Left lung (tissue), 10 donors: ENCODE data around the gene LRRC32. TPM values are rescaled to one million over a fixed set of nuclear protein-coding genes. Genes with fewer than 3 reads are reported as not detected.

Experiments used
- ATAC-seq: fragments of 200-7000 bp; cut with Tn5 transposase; one replicate; pipeline ENCODE4 v1.9.1; 2020; ENCODE audit warnings: moderate library complexity
- DNase-seq, 4 donors: peaks; one replicate each; pipeline ENCODE4 v3.0.0-alpha.2; 2013 to 2020
- H3K27ac ChIP-seq, 2 donors: fragments of 200-600 bp; sonication (generic) in 1 of 2; one replicate each; pipeline versions ENCODE4 v1.5.0 to v1.8.0; 2020 to 2021
- H3K27me3 ChIP-seq, 2 donors: fragments of 200-600 bp; sonication (generic) in 1 of 2; one replicate each; pipeline versions ENCODE4 v1.5.0 to v1.8.0; 2020 to 2021
- H3K36me3 ChIP-seq, 2 donors: fragments of 200-600 bp; sonication (generic) in 1 of 2; one replicate each; pipeline versions ENCODE4 v1.5.0 to v1.8.0; 2020 to 2021
- H3K4me1 ChIP-seq, 2 donors: fragments of 200-600 bp; one replicate each; pipeline ENCODE4 v1.8.0; 2021
- H3K4me3 ChIP-seq, 2 donors: fragments of 200-600 bp; sonication (generic) in 1 of 2; one replicate each; pipeline versions ENCODE4 v1.5.0 to v1.8.0; 2020 to 2021; ENCODE audit warnings: mild to moderate bottlenecking in 1 of 2
- H3K9me3 ChIP-seq, 2 donors: fragments of 200-600 bp; sonication (generic) in 1 of 2; one replicate each; pipeline versions ENCODE4 v1.5.0 to v1.8.0; 2020 to 2021
- CTCF ChIP-seq, 2 donors: fragments of 200-600 bp; sonication (generic) in 1 of 2; IDR thresholded peaks; one replicate each; pipeline versions ENCODE4 v1.5.0 to v1.8.0; 2021; ENCODE audit warnings: antibody characterized with exemption in 2 of 2
- intact Hi-C, 2 donors: fragments of 100-400 bp; cut with DNase I; formaldehyde crosslinking; loops; one replicate each; pipeline versions ENCODE4 v1.11.2 to v1.14.2; 2022
- polyA plus RNA-seq, 6 donors: library from polyadenylated mRNA; unstranded; fragments of 120-200 nt; gene quantifications; one replicate each; pipeline ENCODE4 v1.2.1, GENCODE V29; 2013; ENCODE audit not compliant: insufficient read length in 6 of 6
- total RNA-seq, 2 donors: library from RNA; stranded (reverse); fragmentation: NEBNext Ultra II Directional; extraction: Animal tissue kit (Norgen Biotek cat#: 25700); gene quantifications; one replicate each; pipeline ENCODE4 v1.2.1, GENCODE V29; 2021
- donor health status: DM: no; HTN: yes; CAD: no.
- donor health status: DM: no; HTN: no; CAD: no.

The LRRC32 gene
- total and polyA plus RNA-seq, 8 donors: 38.7 to 66.8 (median 45.0) TPM

DNA sequence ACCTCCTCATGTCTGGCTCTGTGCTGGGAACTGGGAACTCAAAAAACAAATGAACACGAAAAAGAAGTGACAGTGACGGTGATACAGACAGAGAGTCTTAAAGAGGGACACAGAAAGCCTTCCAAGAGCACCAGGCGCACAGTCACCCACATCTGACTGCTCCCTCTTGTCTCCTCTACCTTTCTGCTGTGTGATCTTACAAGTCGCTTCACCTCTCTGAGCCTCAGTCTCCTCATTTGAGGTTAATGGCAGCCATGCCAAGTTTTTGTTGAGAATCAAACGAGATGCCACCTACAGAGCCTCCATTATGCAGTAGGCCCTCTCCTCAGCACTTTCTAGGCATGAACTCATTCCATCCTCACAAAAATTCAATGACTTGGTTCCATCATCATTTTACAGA is 3.7 kb downstream of the LRRC32 start:
- Histone ChIP-seq H3K4me1 (peaks cover 8 to 59% of the 10 kb centered on the region in 2 donors), H3K27ac (peak overlapping the region; percentile 26 to 48), H3K36me3 (peaks cover 0 to 9% of the 10 kb centered on the region in 2 donors), H3K27me3 (peaks cover 10 to 34% of the 10 kb centered on the region in 2 donors), H3K9me3 (no peaks in the 10 kb centered on the region), H3K4me3 (peak overlapping the region in 1 of 2 donors; percentile 51)
- TF ChIP-seq CTCF (IDR thresholded peaks at IDR 0.05): no peak
- ATAC-seq (no peak), DNase-seq (no peak)
- intact Hi-C loops: no loop called here

DNA sequence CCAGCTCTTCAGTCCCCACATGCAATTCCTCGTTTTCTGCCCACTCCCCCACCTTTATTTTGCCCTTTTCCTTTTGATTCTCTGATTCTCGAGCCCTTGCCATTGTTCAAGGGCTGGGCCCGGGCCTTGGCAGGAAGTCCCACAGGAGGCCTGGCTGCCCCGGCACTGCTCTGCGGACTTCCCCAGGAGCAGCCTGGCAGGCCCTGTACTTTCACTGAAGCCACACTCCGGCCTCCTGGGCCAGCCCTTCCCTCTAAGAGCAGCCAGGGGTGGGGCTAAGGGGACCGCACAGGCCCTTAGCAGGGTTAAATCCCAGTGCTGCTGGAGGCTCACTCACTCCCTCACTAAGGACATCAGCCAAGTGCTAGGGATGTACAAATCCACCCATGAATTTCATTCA is 4.1 kb downstream of the LRRC32 start:
- ATAC-seq (peak; percentile 15), DNase-seq (peak in 2 of 4 donors; percentile 42 to 78)
- Histone ChIP-seq H3K27me3 (peaks cover 10 to 29% of the 10 kb centered on the region in 2 donors), H3K9me3 (no peaks in the 10 kb centered on the region), H3K27ac (peak overlapping the region; percentile 26 to 48), H3K36me3 (peaks cover 0 to 9% of the 10 kb centered on the region in 2 donors), H3K4me3 (peak overlapping the region in 1 of 2 donors; percentile 51), H3K4me1 (peaks cover 7 to 55% of the 10 kb centered on the region in 2 donors)
- no peak for TF ChIP-seq CTCF (IDR thresholded peaks at IDR 0.05)
- intact Hi-C loops: no loop called here

DNA sequence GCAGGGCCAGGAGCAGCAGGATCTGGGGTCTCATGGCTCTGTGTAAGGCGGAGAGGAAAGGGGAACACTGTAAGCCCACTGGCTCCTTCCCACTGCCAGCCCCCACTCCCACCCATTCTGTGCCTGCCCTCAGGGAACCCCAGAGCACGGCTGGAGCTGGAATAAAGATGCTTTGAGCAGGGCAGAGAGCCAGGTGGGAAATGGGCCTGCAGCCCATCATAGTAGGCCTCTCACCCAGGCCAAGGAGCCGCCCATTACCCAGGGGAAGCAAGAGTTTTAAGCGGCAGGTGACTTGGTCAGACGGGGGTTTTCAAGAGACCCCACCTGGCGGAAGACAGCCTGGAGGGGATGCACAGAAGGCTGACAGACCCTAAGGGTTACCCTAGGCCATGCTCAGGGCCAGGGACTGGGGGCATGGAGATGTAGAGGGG is 4.6 kb downstream of the LRRC32 start:
- intact Hi-C loops: no loop called here
- ATAC-seq (no peak), DNase-seq (peak in 2 of 4 donors; percentile 19 to 34)
- Histone ChIP-seq H3K4me3 (peak overlapping the region in 1 of 2 donors; percentile 51), H3K9me3 (no peaks in the 10 kb centered on the region), H3K27ac (peak overlapping the region; percentile 26 to 48), H3K27me3 (peaks cover 10 to 25% of the 10 kb centered on the region in 2 donors), H3K4me1 (peaks cover 3 to 50% of the 10 kb centered on the region in 2 donors), H3K36me3 (peaks cover 0 to 11% of the 10 kb centered on the region in 2 donors)
- no peak for TF ChIP-seq CTCF (IDR thresholded peaks at IDR 0.05)

DNA sequence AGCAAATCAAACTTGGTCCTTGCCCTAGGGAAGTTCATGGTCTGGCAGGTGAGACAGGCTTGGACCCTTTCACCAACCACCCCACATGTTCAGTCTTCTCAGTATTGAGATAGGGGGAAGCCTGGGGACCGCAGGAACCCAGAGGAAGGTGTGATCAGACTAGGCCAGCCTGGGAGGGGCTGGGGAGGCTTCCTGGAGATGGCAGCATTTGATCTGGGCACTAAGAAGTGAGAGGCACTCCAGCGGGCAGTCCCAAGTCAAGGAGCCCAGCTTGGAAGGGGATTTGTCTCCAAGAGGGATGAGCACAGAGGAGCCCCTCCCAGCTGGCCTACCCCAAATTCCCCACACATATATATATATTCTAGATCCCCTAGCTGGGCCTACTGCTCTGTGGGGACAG is 5.4 kb downstream of the LRRC32 start:
- Histone ChIP-seq H3K36me3 (peaks cover 0 to 19% of the 10 kb centered on the region in 2 donors), H3K4me1 (peaks cover 0 to 43% of the 10 kb centered on the region in 2 donors), H3K9me3 (no peaks in the 10 kb centered on the region), H3K27ac (peak overlapping the region; percentile 17 to 48), H3K27me3 (peaks cover 5 to 17% of the 10 kb centered on the region in 2 donors), H3K4me3 (no peak overlapping the region)
- no peak for ATAC-seq
- intact Hi-C loops: no loop called here
- no peak for TF ChIP-seq CTCF (IDR thresholded peaks at IDR 0.05)
- DNase-seq: peak in 2 of 4 donors; percentile 13 to 24

DNA sequence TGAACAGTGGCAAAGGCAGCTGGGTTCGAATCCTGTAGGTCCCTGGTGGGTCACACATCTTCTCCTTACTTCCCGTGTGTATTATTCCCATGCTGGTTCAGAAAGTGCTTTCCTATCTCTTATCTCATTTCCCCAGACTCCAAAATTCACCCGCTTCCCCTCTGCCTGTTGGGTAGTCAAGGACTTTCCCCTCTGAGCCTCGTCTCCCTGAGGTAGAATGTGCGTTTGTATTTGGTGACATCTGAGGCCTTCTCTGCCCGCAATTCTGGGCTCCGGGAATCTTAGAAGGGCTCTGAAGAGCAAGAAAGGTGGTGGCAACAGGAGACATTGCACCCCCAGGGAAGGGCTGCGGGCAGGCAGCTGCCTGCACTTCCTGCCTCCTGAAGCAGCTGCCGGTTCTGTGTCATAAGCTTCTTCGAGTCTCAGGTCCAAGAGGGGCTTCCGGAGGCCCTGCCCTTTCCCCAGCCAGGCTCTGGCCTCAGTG is 5.9 kb downstream of the LRRC32 start:
- peak in 2 of 4 donors; percentile 30 to 50 for DNase-seq
- no peak for TF ChIP-seq CTCF (IDR thresholded peaks at IDR 0.05)
- peak overlapping the region in 1 of 2 donors; percentile 48 for H3K27ac ChIP-seq
- intact Hi-C loops: no loop called here
- H3K9me3 ChIP-seq: no peaks in the 10 kb centered on the region
- H3K36me3 ChIP-seq: peaks cover 0 to 25% of the 10 kb centered on the region in 2 donors
- no peak overlapping the region for H3K4me3 ChIP-seq
- H3K4me1 ChIP-seq: peaks cover 0 to 39% of the 10 kb centered on the region in 2 donors
- peaks cover 0 to 12% of the 10 kb centered on the region in 2 donors for H3K27me3 ChIP-seq
- no peak for ATAC-seq
